Pulmonary artery endothelial cell (primary cell): Measurements from ENCODE around the gene PIK3R2. TPM values are rescaled to one million over a fixed set of nuclear protein-coding genes. Genes with fewer than 3 reads are reported as not detected.
"Not testable (repeated sequence)": the region's sequence is repeated elsewhere in the genome, so short reads cannot be mapped to it uniquely, and the experiment has no call there.

Experiments used
- DNase-seq: peaks from one replicate; pipeline ENCODE4 v3.0.0-alpha.2; 2011; ENCODE audit warnings: low read depth, low spot score
- total RNA-seq: library from RNA; depleted of rRNA; stranded (reverse); fragments of >200 nt; gene quantifications from 2 replicates; pipeline ENCODE4 v1.2.3, GENCODE V29; 2014

Gene PIK3R2
- total RNA-seq, 1 donor from 2014 or later, result 2.8 TPM

- DNase-seq, result no peak
These were observed 2.4 kb downstream of the PIK3R2 start for GRCh38 chr19:18155095-18156087.

- no peak for DNase-seq
These were observed 3.3 kb downstream of the PIK3R2 start for GRCh38 chr19:18156268-18156667.

DNA sequence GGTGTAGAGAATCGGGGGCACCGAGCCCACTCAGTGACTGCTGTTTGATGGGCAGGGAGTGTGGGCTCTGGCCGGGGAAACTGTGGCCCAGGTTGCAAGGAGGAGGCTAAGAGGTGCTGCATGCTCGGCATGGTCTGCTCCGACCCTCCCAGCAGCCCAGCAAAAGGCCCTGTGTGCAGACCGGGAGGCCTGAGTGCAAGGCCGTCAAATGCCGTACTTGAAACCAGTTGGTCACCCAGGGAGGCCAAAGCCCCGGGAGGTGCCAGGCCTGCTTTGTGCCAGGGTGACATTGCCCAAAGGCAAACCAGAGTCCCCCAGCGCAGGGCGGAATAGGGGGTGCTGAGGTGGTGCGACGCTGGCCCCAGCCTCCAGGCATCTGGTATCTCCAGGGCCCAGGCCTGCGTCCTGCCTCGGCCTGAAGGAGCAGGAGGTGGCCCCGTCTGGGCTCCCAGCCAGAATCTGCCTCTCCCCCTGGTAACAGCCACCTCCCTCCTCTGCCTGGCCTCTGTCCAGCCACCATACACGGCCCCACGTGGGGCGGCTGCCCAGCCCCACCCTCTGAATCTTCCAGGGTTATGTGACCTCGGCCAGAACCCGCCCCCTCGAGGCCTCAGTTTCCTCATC is 4.0 kb downstream of the PIK3R2 start:
- peak; percentile 61 for DNase-seq

DNA sequence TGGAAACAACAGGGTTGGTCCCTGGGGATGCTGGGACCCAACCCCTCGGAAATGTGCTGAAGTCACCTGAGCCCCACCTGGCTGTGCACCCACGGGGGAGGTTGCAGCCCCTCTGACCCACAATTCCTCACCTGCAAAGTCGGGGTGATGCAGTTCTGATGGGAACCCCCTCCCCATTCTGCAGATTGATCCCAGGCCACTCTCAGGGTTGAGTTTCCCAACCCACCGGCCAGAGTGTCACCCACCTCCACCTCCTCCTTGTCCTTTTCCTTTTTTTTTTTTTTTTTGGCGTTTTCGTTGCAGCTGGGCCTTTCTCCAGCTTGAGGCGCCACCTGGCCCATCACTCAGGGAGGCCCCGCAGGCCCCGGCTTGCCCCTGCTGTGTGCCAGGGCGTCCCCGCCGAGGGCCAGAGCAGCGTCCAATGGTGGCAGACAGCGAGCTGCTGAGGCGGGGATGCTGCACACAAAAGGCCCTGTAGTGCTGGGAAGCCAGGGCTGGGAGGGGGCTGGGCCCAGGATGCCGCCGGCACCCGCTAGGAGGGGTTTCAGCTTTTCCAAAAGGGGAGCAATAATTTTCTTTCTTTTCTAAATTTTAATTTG is 4.6 kb downstream of the PIK3R2 start:
- no peak for DNase-seq

GRCh38 chr19:18158467-18158866 is 5.5 kb downstream of the PIK3R2 start:
- DNase-seq, result no peak

GRCh38 chr19:18159059-18159616 is 6.2 kb downstream of the PIK3R2 start:
- not testable (repeated sequence) for DNase-seq

- DNase-seq, result no peak
These were observed 6.8 kb downstream of the PIK3R2 start for GRCh38 chr19:18159810-18160209.

- no peak for DNase-seq
These were observed 7.6 kb downstream of the PIK3R2 start for GRCh38 chr19:18160493-18160970.

- DNase-seq, result no peak
These were observed 8.1 kb downstream of the PIK3R2 start for GRCh38 chr19:18160971-18161635.

GRCh38 chr19:18161636-18162002 is 8.7 kb downstream of the PIK3R2 start:
- DNase-seq, result no peak

DNA sequence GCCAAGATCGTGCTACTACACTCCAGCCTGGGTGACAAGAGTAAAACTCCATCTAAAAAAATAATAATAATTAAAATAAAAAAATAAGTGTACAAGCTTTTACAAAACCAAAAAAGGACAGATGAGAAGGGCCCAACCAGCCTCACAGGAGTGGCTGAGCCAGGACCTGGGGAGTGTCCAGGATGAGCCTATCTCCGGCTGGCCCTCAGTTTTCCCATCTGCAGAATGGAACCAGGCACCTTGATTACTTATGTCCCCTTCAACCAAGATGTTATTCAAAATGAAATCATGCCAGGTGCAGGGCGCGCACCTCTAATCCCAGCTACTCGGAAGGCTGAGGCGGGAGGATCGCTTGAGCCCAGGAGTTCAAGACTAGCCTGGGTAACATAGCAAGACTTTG is 11.1 kb downstream of the PIK3R2 start:
- DNase-seq, result no peak

DNA sequence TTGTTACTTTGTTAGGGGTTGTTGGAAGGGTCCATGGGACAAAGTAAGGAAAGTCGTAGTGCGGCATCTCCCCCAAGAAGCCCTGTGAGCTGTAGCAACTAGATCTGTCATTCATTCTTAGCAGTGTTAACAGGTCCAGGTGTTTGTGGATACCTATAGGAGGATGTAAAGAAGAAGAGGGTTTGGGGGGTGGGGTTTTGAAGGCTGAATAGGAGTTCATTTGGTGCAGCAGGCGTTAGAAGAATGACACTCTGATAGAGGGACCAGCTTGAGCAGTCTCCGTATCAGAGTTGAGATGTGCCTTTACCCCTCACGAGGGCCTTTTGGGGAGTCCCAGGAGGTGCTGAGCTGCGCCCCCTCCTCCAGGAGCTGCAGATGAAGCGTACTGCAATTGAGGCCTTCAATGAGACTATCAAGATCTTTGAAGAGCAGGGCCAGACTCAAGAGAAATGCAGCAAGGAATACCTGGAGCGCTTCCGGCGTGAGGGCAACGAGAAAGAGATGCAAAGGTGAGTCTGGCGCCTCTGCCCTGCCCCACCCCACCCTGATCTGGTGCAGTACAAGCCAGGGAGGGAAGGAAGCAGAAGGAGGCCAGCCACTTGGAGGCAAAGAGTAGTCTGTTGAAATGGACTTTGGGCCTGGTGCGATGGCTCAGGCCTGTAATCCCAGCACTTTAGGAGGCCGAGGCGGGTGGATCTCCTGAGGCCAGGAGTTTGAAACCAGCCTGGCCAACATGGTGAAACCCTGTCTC is 13.0 kb downstream of the PIK3R2 start:
- no peak for DNase-seq

DNA sequence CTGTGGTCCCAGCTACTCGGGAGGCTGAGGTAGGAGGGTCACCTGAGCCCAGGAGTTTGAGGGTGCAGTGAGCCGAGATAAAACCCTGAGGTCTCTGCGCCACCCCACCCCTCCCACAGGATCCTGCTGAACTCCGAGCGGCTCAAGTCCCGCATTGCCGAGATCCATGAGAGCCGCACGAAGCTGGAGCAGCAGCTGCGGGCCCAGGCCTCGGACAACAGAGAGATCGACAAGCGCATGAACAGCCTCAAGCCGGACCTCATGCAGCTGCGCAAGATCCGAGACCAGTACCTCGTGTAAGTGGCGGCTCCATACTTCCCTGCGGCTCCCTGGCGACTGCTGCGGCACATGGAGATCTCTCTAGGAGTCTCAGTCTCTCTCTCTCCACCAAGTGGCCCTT is 14.0 kb downstream of the PIK3R2 start:
- DNase-seq, result no peak

- no peak for DNase-seq
These were observed 15.1 kb downstream of the PIK3R2 start for GRCh38 chr19:18167975-18168645.

DNA sequence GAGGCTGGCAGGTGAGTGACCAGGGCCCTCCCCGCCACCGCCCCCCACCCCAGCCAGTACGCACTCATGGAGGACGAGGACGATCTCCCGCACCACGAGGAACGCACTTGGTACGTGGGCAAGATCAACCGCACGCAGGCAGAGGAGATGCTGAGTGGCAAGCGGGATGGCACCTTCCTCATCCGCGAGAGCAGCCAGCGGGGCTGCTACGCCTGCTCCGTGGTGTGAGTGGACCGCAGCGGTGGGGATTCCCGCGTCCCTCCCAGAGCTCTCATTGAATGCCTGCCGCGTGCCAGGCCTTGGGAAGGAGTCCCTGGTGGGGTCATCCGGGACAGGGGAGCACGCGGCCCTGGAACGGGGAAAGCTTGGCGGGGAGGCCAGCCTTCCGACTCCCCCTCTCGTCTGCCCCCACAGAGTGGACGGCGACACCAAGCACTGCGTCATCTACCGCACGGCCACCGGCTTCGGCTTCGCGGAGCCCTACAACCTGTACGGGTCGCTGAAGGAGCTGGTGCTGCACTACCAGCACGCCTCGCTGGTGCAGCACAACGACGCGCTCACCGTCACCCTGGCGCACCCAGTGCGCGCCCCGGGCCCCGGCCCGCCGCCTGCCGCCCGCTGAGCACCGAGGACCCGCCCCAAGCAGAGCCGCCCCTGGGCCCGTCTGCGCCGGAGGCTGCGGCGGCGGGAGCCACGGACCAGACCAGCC is 15.9 kb downstream of the PIK3R2 start:
- no peak for DNase-seq

DNA sequence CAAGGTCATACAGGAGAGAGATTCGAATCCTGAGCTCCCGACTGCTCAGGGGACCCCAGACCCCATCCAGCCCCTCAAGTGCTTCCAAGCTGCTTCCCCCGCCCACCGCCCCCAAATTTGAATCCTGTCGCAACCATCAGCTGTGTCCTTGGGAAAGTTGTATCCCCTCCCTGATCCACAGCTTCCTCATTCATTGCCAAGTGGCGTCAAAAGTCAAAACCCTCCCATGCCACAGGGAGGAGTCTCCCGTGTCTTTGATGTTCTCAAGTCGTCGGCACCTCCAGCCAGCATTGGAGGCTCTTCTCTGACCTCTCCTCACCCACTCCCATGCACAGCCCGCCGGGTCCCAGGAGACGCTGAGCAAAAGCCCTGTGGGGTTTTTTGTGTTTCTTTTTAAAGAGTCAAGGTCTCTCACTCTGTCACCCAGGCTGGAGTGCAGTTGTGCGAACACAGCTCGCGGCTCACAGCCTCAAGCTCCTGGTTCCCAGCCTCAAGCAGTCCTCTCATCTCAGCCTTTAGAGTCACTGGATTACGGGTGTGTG is 17.8 kb downstream of the PIK3R2 start:
- no peak for DNase-seq

- DNase-seq, result no peak
These were observed 18.8 kb downstream of the PIK3R2 start for GRCh38 chr19:18171605-18172327.

DNA sequence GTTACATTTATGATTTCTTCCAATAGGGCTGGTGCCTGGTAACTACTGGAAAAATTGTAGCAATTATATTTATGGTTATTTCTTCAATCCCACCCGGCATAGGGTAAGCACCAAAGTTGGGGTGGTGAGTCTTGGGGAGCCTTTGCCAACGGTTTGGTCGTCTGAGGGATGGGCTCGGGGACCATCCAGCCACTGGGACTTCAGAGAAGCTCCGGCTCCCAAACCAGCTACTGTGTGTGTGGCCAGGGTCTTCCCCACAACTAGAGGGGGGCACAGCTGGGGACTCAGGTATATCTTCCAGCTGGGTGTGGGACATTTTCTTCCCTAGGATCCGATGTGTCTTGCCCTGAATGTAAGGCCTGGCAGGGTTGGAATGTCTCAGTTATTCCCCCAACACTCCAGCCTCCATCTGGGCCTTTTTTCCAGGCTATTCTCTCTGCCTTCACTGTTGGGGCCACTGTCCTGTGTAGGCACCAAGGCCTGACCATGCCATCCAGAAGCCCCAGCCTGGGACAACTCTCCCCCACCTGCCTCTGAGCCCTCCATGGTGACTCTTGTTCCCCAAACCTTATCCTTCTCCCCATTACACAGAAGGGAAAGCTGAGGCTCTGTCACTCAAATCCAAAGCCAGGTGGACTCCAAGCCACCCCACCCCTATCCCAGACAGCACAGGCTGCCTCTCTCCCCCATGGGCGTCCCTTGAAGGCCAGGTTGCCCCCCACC is 19.5 kb downstream of the PIK3R2 start:
- no peak for DNase-seq
